SK-N-SH treated with all-trans-retinoic acid at 6 μM for 48 hours (cell line): Measurements from ENCODE around the gene ACBD5.

Experiments used
- ARNTL ChIP-seq: fragments of 450-650 bp; formaldehyde crosslinking; IDR thresholded peaks from 2 replicates; pipeline ENCODE4 v1.5.0; 2020; ENCODE audit warnings: low read depth, mild to moderate bottlenecking, moderate library complexity, borderline replicate concordance
- BACH2 ChIP-seq: fragments of 250-450 bp; sonication (Bioruptor Pico); IDR thresholded peaks from 2 replicates; pipeline ENCODE4 v1.9.0; 2021; ENCODE audit warnings: mild to moderate bottlenecking, borderline replicate concordance
- CSDC2 ChIP-seq: fragments of 250-450 bp; sonication (Bioruptor Pico); IDR thresholded peaks from 2 replicates; pipeline ENCODE4 v1.5.0; 2020; ENCODE audit warnings: mild to moderate bottlenecking, moderate library complexity
- ISL1 ChIP-seq: fragments of 250-450 bp; sonication (Bioruptor Pico); IDR thresholded peaks from 2 replicates; pipeline ENCODE4 v2.1.2; 2022; ENCODE audit warnings: mild to moderate bottlenecking, moderate library complexity
- PPARA ChIP-seq: fragments of 250-450 bp; sonication (Bioruptor Pico); IDR thresholded peaks from 2 replicates; pipeline ENCODE4 v1.5.0; 2020; ENCODE audit warnings: mild to moderate bottlenecking, borderline replicate concordance
- RARB ChIP-seq: fragments of 250-450 bp; sonication (Bioruptor Pico); IDR thresholded peaks from 2 replicates; pipeline ENCODE4 v1.8.0; 2021; ENCODE audit warnings: mild to moderate bottlenecking, moderate library complexity
- ZC3H10 ChIP-seq: fragments of 250-450 bp; sonication (Bioruptor Pico); IDR thresholded peaks from 2 replicates; pipeline ENCODE4 v1.5.1; 2021; ENCODE audit warnings: mild to moderate bottlenecking, moderate library complexity
- ZFP30 ChIP-seq: fragments of 450-650 bp; formaldehyde crosslinking; IDR thresholded peaks from 2 replicates; pipeline ENCODE4 v1.5.0; 2022; ENCODE audit warnings: mild to moderate bottlenecking, moderate library complexity
- ZNF565 ChIP-seq: fragments of 450-650 bp; formaldehyde crosslinking; conservative IDR thresholded peaks from 2 replicates; pipeline ENCODE4 v1.5.0; 2020; ENCODE audit warnings: low read depth, mild to moderate bottlenecking, moderate library complexity
- ZNF70 ChIP-seq: fragments of 450-650 bp; formaldehyde crosslinking; IDR thresholded peaks from 2 replicates; pipeline ENCODE4 v1.5.0; 2020; ENCODE audit warnings: mild to moderate bottlenecking, moderate library complexity
- TF ChIP-seq, protein P1 (sequence below): fragments of 250-450 bp; sonication (Bioruptor Pico); IDR thresholded peaks from 2 replicates; pipeline ENCODE4 v1.5.0; 2020; ENCODE audit warnings: mild to moderate bottlenecking, moderate library complexity
- TF ChIP-seq, protein P2 (sequence below): fragments of 250-450 bp; sonication (Bioruptor Pico); IDR thresholded peaks from 2 replicates; pipeline ENCODE4 v1.8.0; 2020; ENCODE audit warnings: mild to moderate bottlenecking, moderate library complexity, borderline replicate concordance
- TF ChIP-seq, protein P3 (sequence below): fragments of 250-450 bp; sonication (Bioruptor Pico); IDR thresholded peaks from 2 replicates; pipeline ENCODE4 v1.5.1; 2020; ENCODE audit warnings: low read depth, mild to moderate bottlenecking, moderate library complexity

DNA sequence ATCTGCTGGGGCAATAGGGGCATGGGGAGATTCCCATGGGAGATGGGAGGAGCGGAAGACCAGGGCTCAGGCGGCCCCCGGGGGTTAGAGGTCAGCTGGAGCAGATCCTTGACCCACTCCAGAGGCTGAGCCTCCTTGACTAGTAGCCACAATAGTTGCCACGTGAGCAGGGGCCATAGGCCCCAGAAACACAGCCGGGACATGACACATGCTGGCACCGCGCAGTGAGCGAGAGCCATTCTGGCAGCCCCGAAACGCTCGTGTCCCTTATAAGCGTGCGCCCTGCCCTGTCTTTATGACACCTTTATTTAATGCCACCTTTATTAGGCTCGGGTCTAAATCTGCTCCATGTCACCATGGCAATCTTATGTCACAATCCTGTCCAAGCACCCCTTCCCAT, 11.0 kb upstream of the ACBD5 start:
- no peak for TF ChIP-seq BACH2
- no peak for TF ChIP-seq ZFP30
- TF ChIP-seq, protein P1, sequence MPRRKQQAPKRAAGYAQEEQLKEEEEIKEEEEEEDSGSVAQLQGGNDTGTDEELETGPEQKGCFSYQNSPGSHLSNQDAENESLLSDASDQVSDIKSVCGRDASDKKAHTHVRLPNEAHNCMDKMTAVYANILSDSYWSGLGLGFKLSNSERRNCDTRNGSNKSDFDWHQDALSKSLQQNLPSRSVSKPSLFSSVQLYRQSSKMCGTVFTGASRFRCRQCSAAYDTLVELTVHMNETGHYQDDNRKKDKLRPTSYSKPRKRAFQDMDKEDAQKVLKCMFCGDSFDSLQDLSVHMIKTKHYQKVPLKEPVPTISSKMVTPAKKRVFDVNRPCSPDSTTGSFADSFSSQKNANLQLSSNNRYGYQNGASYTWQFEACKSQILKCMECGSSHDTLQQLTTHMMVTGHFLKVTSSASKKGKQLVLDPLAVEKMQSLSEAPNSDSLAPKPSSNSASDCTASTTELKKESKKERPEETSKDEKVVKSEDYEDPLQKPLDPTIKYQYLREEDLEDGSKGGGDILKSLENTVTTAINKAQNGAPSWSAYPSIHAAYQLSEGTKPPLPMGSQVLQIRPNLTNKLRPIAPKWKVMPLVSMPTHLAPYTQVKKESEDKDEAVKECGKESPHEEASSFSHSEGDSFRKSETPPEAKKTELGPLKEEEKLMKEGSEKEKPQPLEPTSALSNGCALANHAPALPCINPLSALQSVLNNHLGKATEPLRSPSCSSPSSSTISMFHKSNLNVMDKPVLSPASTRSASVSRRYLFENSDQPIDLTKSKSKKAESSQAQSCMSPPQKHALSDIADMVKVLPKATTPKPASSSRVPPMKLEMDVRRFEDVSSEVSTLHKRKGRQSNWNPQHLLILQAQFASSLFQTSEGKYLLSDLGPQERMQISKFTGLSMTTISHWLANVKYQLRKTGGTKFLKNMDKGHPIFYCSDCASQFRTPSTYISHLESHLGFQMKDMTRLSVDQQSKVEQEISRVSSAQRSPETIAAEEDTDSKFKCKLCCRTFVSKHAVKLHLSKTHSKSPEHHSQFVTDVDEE (CRISPR knock-in tag) = no peak
- TF ChIP-seq ZNF565 (CRISPR knock-in tag) = no peak
- TF ChIP-seq RARB (CRISPR knock-in tag) = no peak
- TF ChIP-seq, protein P2, sequence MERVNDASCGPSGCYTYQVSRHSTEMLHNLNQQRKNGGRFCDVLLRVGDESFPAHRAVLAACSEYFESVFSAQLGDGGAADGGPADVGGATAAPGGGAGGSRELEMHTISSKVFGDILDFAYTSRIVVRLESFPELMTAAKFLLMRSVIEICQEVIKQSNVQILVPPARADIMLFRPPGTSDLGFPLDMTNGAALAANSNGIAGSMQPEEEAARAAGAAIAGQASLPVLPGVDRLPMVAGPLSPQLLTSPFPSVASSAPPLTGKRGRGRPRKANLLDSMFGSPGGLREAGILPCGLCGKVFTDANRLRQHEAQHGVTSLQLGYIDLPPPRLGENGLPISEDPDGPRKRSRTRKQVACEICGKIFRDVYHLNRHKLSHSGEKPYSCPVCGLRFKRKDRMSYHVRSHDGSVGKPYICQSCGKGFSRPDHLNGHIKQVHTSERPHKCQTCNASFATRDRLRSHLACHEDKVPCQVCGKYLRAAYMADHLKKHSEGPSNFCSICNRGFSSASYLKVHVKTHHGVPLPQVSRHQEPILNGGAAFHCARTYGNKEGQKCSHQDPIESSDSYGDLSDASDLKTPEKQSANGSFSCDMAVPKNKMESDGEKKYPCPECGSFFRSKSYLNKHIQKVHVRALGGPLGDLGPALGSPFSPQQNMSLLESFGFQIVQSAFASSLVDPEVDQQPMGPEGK (CRISPR knock-in tag) = no peak
- TF ChIP-seq, protein P3, sequence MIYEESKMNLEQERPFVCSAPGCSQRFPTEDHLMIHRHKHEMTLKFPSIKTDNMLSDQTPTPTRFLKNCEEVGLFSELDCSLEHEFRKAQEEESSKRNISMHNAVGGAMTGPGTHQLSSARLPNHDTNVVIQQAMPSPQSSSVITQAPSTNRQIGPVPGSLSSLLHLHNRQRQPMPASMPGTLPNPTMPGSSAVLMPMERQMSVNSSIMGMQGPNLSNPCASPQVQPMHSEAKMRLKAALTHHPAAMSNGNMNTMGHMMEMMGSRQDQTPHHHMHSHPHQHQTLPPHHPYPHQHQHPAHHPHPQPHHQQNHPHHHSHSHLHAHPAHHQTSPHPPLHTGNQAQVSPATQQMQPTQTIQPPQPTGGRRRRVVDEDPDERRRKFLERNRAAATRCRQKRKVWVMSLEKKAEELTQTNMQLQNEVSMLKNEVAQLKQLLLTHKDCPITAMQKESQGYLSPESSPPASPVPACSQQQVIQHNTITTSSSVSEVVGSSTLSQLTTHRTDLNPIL (CRISPR knock-in tag) = no peak
- TF ChIP-seq PPARA (CRISPR knock-in tag) = no peak
- TF ChIP-seq ARNTL = no peak
- TF ChIP-seq ZNF70 (CRISPR knock-in tag) = no peak
- TF ChIP-seq ISL1 (CRISPR knock-in tag) = no peak
- TF ChIP-seq CSDC2 = no peak
- TF ChIP-seq ZC3H10 (CRISPR knock-in tag) = no peak
